Esophagus muscularis mucosa (tissue), 4 donors: ENCODE data around the gene ZNF700. TPM values are rescaled to one million over a fixed set of nuclear protein-coding genes. Genes with fewer than 3 reads are reported as not detected.
"Not testable (repeated sequence)": the region's sequence is repeated elsewhere in the genome, so short reads cannot be mapped to it uniquely, and the experiment has no call there.

Experiments
- DNase-seq: peaks from one replicate; pipeline ENCODE4 v3.0.0-alpha.2; 2017; ENCODE audit errors: extremely low spot score
- H3K27ac ChIP-seq, 4 donors: fragments of 200-600 bp; sonication (generic); replicated peaks in 1 of 4; 1 replicate in 3 of 4; 2 replicates in 1 of 4; pipeline ENCODE4 v1.5.1; 2016 to 2019; ENCODE audit warnings: mild to moderate bottlenecking in 1 of 4
- H3K27me3 ChIP-seq, 4 donors: fragments of 200-600 bp; sonication (generic); one replicate each; pipeline versions ENCODE4 v1.5.1 to v1.6.0; 2016 to 2019
- H3K36me3 ChIP-seq, 4 donors: fragments of 200-600 bp; sonication (generic); one replicate each; pipeline ENCODE4 v1.5.1; 2016 to 2019
- H3K4me1 ChIP-seq, 4 donors: fragments of 200-600 bp; sonication (generic); one replicate each; pipeline ENCODE4 v1.5.1; 2016 to 2019
- H3K4me3 ChIP-seq, 4 donors: fragments of 200-600 bp; sonication (generic); 1 replicate in 2 of 4; 2 replicates in 2 of 4; pipeline ENCODE4 v1.5.1; 2016 to 2019; ENCODE audit warnings: mild to moderate bottlenecking in 4 of 4, moderate library complexity in 1 of 4
- H3K9me3 ChIP-seq, 4 donors: fragments of 200-600 bp; sonication (generic); 1 replicate in 3 of 4; 2 replicates in 1 of 4; pipeline ENCODE4 v1.5.1; 2016 to 2019
- EP300 ChIP-seq: sonication (generic); formaldehyde crosslinking; IDR thresholded peaks from one replicate; pipeline ENCODE4 v1.6.1; 2017; ENCODE audit warnings: antibody characterized with exemption
- POLR2A ChIP-seq: fragments of 450-650 bp; IDR thresholded peaks from one replicate; pipeline ENCODE4 v1.6.1; 2017; ENCODE audit warnings: antibody characterized with exemption, moderate library complexity, mild to moderate bottlenecking, low read depth
- POLR2AphosphoS5 ChIP-seq, 2 donors: sonication (generic); formaldehyde crosslinking; IDR thresholded peaks; one replicate each; pipeline ENCODE4 v1.6.1; 2017; ENCODE audit warnings: antibody characterized with exemption in 2 of 2
- WGBS: methylation state at CpG from one replicate; pipeline ENCODE4 v1.1.5; 2018; 5-methylcytosine and 5-hydroxymethylcytosine counted together
- intact Hi-C: fragments of 100-400 bp; cut with DNase I; formaldehyde crosslinking; loops from one replicate; pipeline ENCODE4 v1.15.1; 2023
- total RNA-seq, 4 donors: library from RNA; depleted of rRNA; stranded (reverse); fragments of >200 nt; gene quantifications; one replicate each; pipeline versions ENCODE4 v1.1.0 to v1.2.1, GENCODE V29; 2016
- TF ChIP-seq, protein P1 (sequence below), 3 experiments: fragments of 200-600 bp in 2 of 3; fragments of 450-650 bp in 1 of 3; sonication (generic) in 2 of 3; IDR thresholded peaks; one replicate each; pipeline ENCODE4 v1.5.1; 2017 to 2019; ENCODE audit warnings: antibody characterized with exemption in 3 of 3, mild to moderate bottlenecking in 2 of 3, moderate library complexity in 1 of 3

Gene ZNF700
- total RNA-seq, 4 donors from 2014 or later, result 7.6 to 12.0 (median 9.5) TPM

DNA sequence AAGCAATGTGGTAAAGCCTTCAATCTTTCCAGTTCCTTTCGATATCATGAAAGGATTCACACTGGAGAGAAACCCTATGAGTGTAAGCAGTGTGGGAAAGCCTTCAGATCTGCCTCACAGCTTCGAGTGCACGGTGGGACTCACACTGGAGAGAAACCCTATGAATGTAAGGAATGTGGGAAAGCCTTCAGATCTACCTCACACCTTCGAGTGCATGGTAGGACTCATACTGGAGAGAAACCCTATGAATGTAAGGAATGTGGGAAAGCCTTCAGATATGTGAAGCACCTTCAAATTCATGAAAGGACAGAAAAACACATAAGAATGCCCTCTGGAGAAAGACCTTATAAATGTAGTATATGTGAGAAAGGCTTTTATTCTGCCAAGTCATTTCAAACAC is 24.3 kb downstream of the ZNF700 start:
- no peak for DNase-seq
- TF ChIP-seq, protein P1, sequence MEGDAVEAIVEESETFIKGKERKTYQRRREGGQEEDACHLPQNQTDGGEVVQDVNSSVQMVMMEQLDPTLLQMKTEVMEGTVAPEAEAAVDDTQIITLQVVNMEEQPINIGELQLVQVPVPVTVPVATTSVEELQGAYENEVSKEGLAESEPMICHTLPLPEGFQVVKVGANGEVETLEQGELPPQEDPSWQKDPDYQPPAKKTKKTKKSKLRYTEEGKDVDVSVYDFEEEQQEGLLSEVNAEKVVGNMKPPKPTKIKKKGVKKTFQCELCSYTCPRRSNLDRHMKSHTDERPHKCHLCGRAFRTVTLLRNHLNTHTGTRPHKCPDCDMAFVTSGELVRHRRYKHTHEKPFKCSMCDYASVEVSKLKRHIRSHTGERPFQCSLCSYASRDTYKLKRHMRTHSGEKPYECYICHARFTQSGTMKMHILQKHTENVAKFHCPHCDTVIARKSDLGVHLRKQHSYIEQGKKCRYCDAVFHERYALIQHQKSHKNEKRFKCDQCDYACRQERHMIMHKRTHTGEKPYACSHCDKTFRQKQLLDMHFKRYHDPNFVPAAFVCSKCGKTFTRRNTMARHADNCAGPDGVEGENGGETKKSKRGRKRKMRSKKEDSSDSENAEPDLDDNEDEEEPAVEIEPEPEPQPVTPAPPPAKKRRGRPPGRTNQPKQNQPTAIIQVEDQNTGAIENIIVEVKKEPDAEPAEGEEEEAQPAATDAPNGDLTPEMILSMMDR (IDR thresholded peaks at IDR 0.05), result no peak
- TF ChIP-seq POLR2A (no peak), POLR2AphosphoS5 (IDR thresholded peaks at IDR 0.05) (no peak), EP300 (no peak)
- no peaks in the 10 kb centered on the region for H3K4me1 ChIP-seq
- 98% methylated on average over 4 of the region's 4 CpGs for WGBS
- no peaks in the 10 kb centered on the region for H3K27me3 ChIP-seq
- H3K36me3 ChIP-seq, result peaks cover 39 to 65% (median 53%) of the 10 kb centered on the region in 4 donors
- intact Hi-C loops, result no loop called here
- peaks cover 19 to 94% (median 83%) of the 10 kb centered on the region in 4 donors for H3K9me3 ChIP-seq
- H3K27ac ChIP-seq, result no peak overlapping the region
- peak overlapping the region in 1 of 4 donors; percentile 2 for H3K4me3 ChIP-seq

DNA sequence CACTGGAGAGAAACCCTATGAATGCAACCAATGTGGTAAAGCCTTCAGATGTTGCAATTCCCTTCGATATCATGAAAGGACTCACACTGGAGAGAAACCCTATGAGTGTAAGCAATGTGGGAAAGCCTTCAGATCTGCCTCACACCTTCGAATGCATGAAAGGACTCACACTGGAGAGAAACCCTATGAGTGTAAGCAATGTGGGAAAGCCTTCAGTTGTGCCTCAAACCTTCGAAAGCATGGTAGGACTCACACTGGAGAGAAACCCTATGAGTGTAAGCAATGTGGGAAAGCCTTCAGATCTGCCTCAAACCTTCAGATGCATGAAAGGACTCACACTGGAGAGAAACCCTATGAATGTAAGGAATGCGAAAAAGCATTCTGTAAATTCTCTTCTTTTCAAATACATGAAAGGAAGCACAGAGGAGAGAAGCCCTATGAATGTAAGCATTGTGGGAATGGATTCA is 24.7 kb downstream of the ZNF700 start:
- DNase-seq, intact Hi-C loops, H3K4me1 ChIP-seq, H3K27me3 ChIP-seq, H3K27ac ChIP-seq: not testable (repeated sequence)
- Histone ChIP-seq H3K9me3 (peaks cover 19 to 94% (median 79%) of the 10 kb centered on the region in 4 donors), H3K36me3 (peaks cover 39 to 60% (median 50%) of the 10 kb centered on the region in 4 donors), H3K4me3 (peak overlapping the region in 1 of 4 donors; percentile 2)
- WGBS, result 99% methylated on average over 4 of the region's 4 CpGs

DNA sequence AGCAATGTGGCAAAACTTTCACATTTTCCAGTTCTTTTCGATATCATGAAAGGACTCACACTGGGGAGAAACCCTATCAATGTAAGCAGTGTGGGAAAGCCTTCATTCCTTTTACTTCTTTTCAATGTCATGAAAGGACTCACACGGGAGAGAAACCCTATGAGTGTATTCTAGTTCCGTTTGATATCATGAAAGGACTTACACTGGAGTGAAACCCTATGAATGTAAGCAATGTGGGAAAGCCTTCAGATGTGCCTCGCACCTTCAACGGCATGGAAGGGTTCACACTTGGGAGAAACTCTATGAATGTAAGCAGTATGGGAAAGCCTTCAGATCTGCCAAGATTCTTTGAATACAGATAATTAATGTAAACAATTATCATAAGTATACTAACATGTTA is 25.4 kb downstream of the ZNF700 start:
- WGBS, result over 99% methylated on average over 5 of the region's 5 CpGs
- no peaks in the 10 kb centered on the region for H3K27me3 ChIP-seq
- intact Hi-C loops, result no loop called here
- no peak for TF ChIP-seq POLR2A
- no peak for TF ChIP-seq POLR2AphosphoS5 (IDR thresholded peaks at IDR 0.05)
- TF ChIP-seq, protein P1 (IDR thresholded peaks at IDR 0.05), result no peak
- TF ChIP-seq EP300, result no peak
- H3K36me3 ChIP-seq, result peaks cover 39 to 54% (median 48%) of the 10 kb centered on the region in 4 donors
- peaks cover 19 to 88% (median 72%) of the 10 kb centered on the region in 4 donors for H3K9me3 ChIP-seq
- H3K4me1 ChIP-seq, result no peaks in the 10 kb centered on the region
- H3K4me3 ChIP-seq, result peak overlapping the region in 1 of 4 donors; percentile 2
- no peak overlapping the region for H3K27ac ChIP-seq
- no peak for DNase-seq

DNA sequence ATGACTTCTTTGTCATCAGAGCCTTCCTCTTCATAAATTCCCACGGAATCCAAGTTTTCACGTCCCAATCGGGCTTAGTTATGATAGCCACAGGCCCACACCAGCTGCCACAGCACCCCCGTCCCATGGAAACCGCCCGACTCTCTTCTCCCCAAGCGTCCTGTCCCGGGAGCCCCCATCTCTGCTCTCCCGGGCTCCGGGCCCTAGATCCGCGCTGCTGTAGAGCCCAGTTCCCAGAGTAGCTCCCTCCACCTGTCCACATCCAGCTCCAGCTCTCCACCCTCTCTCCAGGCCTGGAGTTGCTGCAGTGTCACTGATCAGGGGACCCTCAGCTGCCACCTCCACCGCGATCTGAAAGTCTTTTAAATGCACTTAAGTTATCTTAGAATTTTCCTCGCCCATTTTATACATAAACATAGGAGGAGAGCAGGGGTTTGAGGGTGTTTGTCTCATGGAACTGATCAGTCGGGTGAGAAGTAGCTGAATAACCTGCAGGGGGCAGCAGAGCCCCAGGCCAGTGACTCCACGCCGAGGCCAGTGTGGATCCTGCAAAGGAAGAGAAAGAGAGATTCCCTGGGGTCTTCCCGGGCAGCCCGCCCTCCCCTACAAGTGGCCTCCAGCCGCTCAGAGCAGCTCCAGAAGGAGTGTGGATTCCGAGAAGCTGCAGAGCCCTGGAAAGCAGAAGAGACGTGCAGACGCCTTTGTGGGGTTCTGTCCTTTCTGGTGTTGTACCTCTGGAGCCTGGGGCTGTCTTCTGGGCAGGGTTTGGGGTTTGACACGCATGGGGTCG is 38.9 kb downstream of the ZNF700 start:
- Histone ChIP-seq H3K27ac (peak overlapping the region; percentile 90 to 99 (median 94)), H3K4me3 (peak overlapping the region in 3 of 4 donors; percentile 65 to 91 (median 86)), H3K36me3 (no peaks in the 10 kb centered on the region), H3K27me3 (no peaks in the 10 kb centered on the region), H3K4me1 (peaks cover 18 to 27% (median 22%) of the 10 kb centered on the region in 4 donors), H3K9me3 (no peaks in the 10 kb centered on the region)
- peak; percentile 94 for DNase-seq
- TF ChIP-seq POLR2A, result no peak
- TF ChIP-seq, protein P1 (IDR thresholded peaks at IDR 0.05), result peak; percentile 80 to 90 (median 82)
- peak; percentile 6 to 32 for TF ChIP-seq POLR2AphosphoS5 (IDR thresholded peaks at IDR 0.05)
- TF ChIP-seq EP300, result no peak
- intact Hi-C loops, result loop anchor here (1.0 to 2.0 kb wide), 3 partner anchors 26 to 177 kb away; partner anchors contain the start of genes ZNF20 and ZNF700
- WGBS, result 35% methylated on average over 25 of the region's 26 CpGs

DNA sequence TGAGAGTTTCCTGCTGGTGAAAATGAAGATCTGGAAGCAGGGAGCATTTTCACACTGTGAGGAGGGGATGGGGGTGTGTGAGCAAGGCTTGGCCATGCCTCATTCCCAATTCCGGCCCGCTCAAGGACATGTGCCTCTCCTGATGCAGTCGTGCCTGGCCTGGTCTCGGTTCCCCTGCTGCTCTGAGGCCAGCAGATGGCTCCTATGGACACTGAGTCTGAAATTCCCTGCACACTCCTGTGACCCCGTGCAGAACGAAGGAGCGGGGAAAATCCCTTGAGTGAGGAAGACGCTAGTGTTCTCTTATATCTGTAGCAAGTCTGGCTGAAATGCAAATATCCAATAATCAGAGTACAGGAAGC is 39.6 kb downstream of the ZNF700 start:
- peak overlapping the region; percentile 90 to 99 (median 94) for H3K27ac ChIP-seq

More for the DNA sequence above, 39.6 kb downstream of the ZNF700 start:
- Histone ChIP-seq H3K4me3 (peak overlapping the region; percentile 65 to 91 (median 86)), H3K9me3 (no peaks in the 10 kb centered on the region), H3K4me1 (peaks cover 18 to 27% (median 22%) of the 10 kb centered on the region in 4 donors), H3K27me3 (no peaks in the 10 kb centered on the region), H3K36me3 (no peaks in the 10 kb centered on the region)
- 5% methylated on average over 7 of the region's 8 CpGs for WGBS
- DNase-seq, result no peak
- TF ChIP-seq, protein P1 (IDR thresholded peaks at IDR 0.05), result peak in 2 of 3 experiments; percentile 19 to 32
- no peak for TF ChIP-seq EP300
- intact Hi-C loops, result loop anchor here (1.0 to 2.0 kb wide), 3 partner anchors 25 to 176 kb away; partner anchors contain the start of genes ZNF20 and ZNF700
